Stimulated activated CD8-positive, alpha-beta memory T cell treated with anti-CD3 and anti-CD28 coated beads, Interleukin-15, amount 100 ng/mL, for 24 hours (primary cell): Measurements from ENCODE around the gene MFSD12.

Experiments
- DNase-seq: peaks from one replicate; pipeline ENCODE4 v3.0.0-alpha.2; 2020; ENCODE audit warnings: low read depth

MFSD12 gene

GRCh38 chr19:3506384-3507340 is 50.7 kb downstream of the MFSD12 start:
- DNase-seq, result no peak

- DNase-seq, result peak; percentile 99
These were observed 51.6 kb downstream of the MFSD12 start, which contains the start of gene FZR1 for GRCh38 chr19:3505598-3506383. FZR1 (plus strand) TSS chr19:3506311; CDS start chr19:3522990, 16,679 bp downstream.

GRCh38 chr19:3504735-3505134 is 52.7 kb downstream of the MFSD12 start:
- DNase-seq, result no peak

GRCh38 chr19:3503036-3503572 is 54.3 kb downstream of the MFSD12 start:
- DNase-seq, result no peak

GRCh38 chr19:3501780-3502179 is 55.6 kb downstream of the MFSD12 start:
- no peak for DNase-seq

GRCh38 chr19:3500429-3501101 is 56.8 kb downstream of the MFSD12 start, which contains the start of gene DOHH:
DOHH (minus strand) TSS chr19:3500674; CDS start chr19:3496814, 3,860 bp downstream.
- peak; percentile 80 for DNase-seq

- no peak for DNase-seq
These were observed 57.5 kb downstream of the MFSD12 start for GRCh38 chr19:3499738-3500428.

GRCh38 chr19:3497757-3498520 is 59.4 kb downstream of the MFSD12 start:
- no peak for DNase-seq

GRCh38 chr19:3496392-3497273 is 60.8 kb downstream of the MFSD12 start:
- no peak for DNase-seq

- DNase-seq, result no peak
These were observed 62.8 kb downstream of the MFSD12 start for GRCh38 chr19:3494559-3494958.
